Spleen (tissue), 7 donors: ENCODE results near the gene TRIP4.

Source experiments
- POLR2A ChIP-seq, 3 donors: fragments of 450-650 bp; IDR thresholded peaks; one replicate each; pipeline ENCODE4 v1.5.1; 2017; ENCODE audit warnings: antibody characterized with exemption in 3 of 3, mild to moderate bottlenecking in 1 of 3
- TF ChIP-seq, protein P1 (sequence below), 11 experiments: fragments of 200-600 bp in 7 of 11; fragments of 450-650 bp in 4 of 11; sonication (generic) in 4 of 11; IDR thresholded peaks in 8 of 11; conservative IDR thresholded peaks in 3 of 11; 1 replicate in 7 of 11; 2 replicates in 4 of 11; pipeline versions ENCODE4 v1.4.0 to v1.8.0; 2016 to 2021; ENCODE audit warnings: antibody characterized with exemption in 11 of 11, inconsistent platforms in 4 of 11, mild to moderate bottlenecking in 1 of 11
- donor health status: DM: no; HTN: no; CAD: no; lungs with moderate emphysema.
- donor health status: DM: no; HTN: no; CAD: no.
- donor health status: DM: no; HTN: no; CAD: no.

DNA sequence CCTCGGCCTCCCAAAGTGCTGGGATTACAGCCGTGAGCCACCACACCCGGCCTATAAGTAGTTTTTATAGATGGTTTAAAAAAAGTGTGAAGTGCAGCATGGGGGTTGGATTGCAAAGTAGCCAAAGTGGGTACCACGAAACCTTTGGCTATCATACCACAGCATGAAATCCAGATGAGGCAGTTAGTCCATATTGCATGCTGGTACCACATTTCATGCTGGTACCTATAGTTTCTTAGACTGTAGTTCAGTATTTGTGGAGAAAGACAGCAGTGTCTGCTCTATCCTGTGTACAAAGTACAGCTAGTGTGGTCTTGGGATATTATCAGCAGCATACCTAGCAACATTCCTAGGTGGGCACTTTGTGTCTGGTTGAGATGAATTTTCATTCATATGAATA lies 84.5 kb downstream of the TRIP4 start:
- TF ChIP-seq, protein P1, sequence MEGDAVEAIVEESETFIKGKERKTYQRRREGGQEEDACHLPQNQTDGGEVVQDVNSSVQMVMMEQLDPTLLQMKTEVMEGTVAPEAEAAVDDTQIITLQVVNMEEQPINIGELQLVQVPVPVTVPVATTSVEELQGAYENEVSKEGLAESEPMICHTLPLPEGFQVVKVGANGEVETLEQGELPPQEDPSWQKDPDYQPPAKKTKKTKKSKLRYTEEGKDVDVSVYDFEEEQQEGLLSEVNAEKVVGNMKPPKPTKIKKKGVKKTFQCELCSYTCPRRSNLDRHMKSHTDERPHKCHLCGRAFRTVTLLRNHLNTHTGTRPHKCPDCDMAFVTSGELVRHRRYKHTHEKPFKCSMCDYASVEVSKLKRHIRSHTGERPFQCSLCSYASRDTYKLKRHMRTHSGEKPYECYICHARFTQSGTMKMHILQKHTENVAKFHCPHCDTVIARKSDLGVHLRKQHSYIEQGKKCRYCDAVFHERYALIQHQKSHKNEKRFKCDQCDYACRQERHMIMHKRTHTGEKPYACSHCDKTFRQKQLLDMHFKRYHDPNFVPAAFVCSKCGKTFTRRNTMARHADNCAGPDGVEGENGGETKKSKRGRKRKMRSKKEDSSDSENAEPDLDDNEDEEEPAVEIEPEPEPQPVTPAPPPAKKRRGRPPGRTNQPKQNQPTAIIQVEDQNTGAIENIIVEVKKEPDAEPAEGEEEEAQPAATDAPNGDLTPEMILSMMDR (IDR thresholded peaks at IDR 0.05 in 8 of 11, conservative IDR thresholded peaks at IDR 0.05 in 3 of 11), result no peak
- no peak for TF ChIP-seq POLR2A (IDR thresholded peaks at IDR 0.05)
